Vagina (tissue), 2 donors: ENCODE data around the gene MGAT4D.

Experiments
- POLR2A ChIP-seq, 2 donors: fragments of 450-650 bp; IDR thresholded peaks; one replicate each; pipeline ENCODE4 v1.6.1; 2017; ENCODE audit warnings: antibody characterized with exemption in 2 of 2, mild to moderate bottlenecking in 2 of 2, moderate library complexity in 2 of 2
- TF ChIP-seq, protein P1 (sequence below), 3 experiments: fragments of 450-650 bp in 2 of 3; fragments of 200-600 bp in 1 of 3; sonication (generic) in 1 of 3; IDR thresholded peaks; one replicate each; pipeline ENCODE4 v1.5.1; 2017 to 2019; ENCODE audit warnings: antibody characterized with exemption in 3 of 3, mild to moderate bottlenecking in 2 of 3, moderate library complexity in 2 of 3

DNA sequence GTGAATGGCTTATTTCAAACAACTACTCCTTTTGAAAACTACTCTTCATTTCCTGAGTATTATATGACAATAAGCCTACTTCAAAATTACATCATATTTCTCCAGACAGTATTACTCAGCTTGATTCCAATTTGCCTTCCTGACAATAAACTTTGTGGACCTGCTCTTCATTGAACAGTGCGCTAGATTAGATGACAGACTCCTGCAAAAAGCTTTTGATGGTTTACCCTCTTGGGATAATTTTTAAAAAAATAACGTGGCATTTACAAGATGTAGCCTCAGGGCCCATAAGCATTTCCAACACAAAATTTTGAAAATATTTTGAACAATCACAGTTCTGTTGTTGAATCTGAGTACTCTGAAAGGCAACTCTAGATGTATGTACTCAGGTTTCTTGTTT is 25.9 kb downstream of the MGAT4D start:
- TF ChIP-seq, protein P1, sequence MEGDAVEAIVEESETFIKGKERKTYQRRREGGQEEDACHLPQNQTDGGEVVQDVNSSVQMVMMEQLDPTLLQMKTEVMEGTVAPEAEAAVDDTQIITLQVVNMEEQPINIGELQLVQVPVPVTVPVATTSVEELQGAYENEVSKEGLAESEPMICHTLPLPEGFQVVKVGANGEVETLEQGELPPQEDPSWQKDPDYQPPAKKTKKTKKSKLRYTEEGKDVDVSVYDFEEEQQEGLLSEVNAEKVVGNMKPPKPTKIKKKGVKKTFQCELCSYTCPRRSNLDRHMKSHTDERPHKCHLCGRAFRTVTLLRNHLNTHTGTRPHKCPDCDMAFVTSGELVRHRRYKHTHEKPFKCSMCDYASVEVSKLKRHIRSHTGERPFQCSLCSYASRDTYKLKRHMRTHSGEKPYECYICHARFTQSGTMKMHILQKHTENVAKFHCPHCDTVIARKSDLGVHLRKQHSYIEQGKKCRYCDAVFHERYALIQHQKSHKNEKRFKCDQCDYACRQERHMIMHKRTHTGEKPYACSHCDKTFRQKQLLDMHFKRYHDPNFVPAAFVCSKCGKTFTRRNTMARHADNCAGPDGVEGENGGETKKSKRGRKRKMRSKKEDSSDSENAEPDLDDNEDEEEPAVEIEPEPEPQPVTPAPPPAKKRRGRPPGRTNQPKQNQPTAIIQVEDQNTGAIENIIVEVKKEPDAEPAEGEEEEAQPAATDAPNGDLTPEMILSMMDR (IDR thresholded peaks at IDR 0.05): no peak
- no peak for TF ChIP-seq POLR2A (IDR thresholded peaks at IDR 0.05)
